NCI-H2196 (cell line): Measurements from ENCODE around the gene CHSY1.
"Not testable (repeated sequence)": the region's sequence is repeated elsewhere in the genome, so short reads cannot be mapped to it uniquely, and the experiment has no call there.

ENCODE experiments used
- DNase-seq: peaks from one replicate; lab custom pipeline; 2025; ENCODE audit not compliant: unreplicated experiment; lab: John Stamatoyannopoulos, UW

The CHSY1 gene

GRCh38 chr15:101138086-101138660 is 113.7 kb downstream of the CHSY1 start:
- DNase-seq = no peak

GRCh38 chr15:101137312-101137940 is 114.4 kb downstream of the CHSY1 start:
- no peak for DNase-seq

- no peak for DNase-seq
These were observed 115.2 kb downstream of the CHSY1 start for GRCh38 chr15:101136381-101137268.

- DNase-seq = no peak
These were observed 116.2 kb downstream of the CHSY1 start for GRCh38 chr15:101135532-101136166.

- no peak for DNase-seq
These were observed 117.1 kb downstream of the CHSY1 start for GRCh38 chr15:101134780-101135179.

GRCh38 chr15:101133751-101134261 is 118.0 kb downstream of the CHSY1 start:
- peak; percentile 37 for DNase-seq

GRCh38 chr15:101133181-101133460 is 118.7 kb downstream of the CHSY1 start:
- no peak for DNase-seq

GRCh38 chr15:101132390-101133180 is 119.3 kb downstream of the CHSY1 start:
- no peak for DNase-seq

GRCh38 chr15:101131489-101132389 is 120.1 kb downstream of the CHSY1 start:
- no peak for DNase-seq

- no peak for DNase-seq
These were observed 121.9 kb downstream of the CHSY1 start for GRCh38 chr15:101129851-101130380.

GRCh38 chr15:101128221-101129015 is 123.4 kb downstream of the CHSY1 start:
- peak; percentile 32 for DNase-seq

- DNase-seq = peak; percentile 72
These were observed 124.3 kb downstream of the CHSY1 start for GRCh38 chr15:101127506-101128076.

- DNase-seq = peak; percentile 54
These were observed 125.0 kb downstream of the CHSY1 start for GRCh38 chr15:101126618-101127505.

GRCh38 chr15:101125881-101126428 is 125.9 kb downstream of the CHSY1 start:
- not testable (repeated sequence) for DNase-seq
